GM12875 (cell line): ENCODE results near the gene GPR142.

Source experiments
- H3K4me3 ChIP-seq: one replicate; pipeline ENCODE4 v1.5.1; 2011; ENCODE audit warnings: low read depth, low read length, control low read depth
- TF ChIP-seq, protein P1 (sequence below): IDR thresholded peaks from 2 replicates; pipeline ENCODE4 v1.5.1; 2011; ENCODE audit warnings: low read depth, mild to moderate bottlenecking, control low read depth, inconsistent platforms, low read length, moderate library complexity, borderline replicate concordance; ENCODE audit not compliant: insufficient read depth

The GPR142 gene

DNA sequence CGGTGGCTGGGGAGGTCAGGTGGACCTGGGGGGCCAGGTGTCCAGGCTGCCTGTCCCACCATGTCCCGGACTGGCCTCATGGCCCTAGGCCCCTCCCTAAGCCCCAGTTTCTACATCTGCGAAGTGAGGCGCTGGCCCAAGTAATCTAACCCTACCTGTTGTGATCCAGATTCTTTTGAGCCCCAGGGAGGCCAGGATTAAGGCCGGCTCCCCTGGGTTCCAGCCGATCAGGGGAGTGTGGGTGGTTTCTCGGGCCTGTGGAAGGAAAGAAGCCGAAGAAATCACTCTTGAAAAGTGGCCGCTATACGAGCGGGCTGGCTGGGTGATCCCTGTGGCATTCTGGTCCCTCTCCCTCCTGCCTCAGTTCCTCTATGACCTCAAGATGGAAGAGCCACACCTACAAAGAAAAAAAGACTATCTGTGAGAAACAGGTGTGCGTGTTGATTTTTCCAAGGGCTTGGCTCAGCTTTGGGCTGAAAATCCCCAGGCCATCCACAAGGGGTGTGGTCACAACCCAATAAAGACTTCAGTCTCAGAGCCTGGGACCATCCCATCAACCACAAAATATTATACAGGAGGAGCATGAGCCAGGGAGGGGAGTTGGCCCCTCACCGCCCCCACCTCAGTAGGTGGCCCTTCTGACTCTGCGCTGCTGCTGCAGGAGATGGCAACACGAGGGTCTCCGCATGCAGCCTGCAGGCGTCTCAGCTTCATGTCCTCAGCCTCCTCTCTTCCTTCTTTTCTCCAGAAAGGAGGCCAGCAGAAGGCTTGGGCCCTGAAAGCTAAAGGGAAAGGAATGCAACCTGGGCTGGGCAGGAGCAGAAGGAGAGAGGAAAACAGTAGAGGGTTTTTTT, 20.3 kb downstream of the GPR142 start:
- TF ChIP-seq, protein P1, sequence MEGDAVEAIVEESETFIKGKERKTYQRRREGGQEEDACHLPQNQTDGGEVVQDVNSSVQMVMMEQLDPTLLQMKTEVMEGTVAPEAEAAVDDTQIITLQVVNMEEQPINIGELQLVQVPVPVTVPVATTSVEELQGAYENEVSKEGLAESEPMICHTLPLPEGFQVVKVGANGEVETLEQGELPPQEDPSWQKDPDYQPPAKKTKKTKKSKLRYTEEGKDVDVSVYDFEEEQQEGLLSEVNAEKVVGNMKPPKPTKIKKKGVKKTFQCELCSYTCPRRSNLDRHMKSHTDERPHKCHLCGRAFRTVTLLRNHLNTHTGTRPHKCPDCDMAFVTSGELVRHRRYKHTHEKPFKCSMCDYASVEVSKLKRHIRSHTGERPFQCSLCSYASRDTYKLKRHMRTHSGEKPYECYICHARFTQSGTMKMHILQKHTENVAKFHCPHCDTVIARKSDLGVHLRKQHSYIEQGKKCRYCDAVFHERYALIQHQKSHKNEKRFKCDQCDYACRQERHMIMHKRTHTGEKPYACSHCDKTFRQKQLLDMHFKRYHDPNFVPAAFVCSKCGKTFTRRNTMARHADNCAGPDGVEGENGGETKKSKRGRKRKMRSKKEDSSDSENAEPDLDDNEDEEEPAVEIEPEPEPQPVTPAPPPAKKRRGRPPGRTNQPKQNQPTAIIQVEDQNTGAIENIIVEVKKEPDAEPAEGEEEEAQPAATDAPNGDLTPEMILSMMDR = no peak
- H3K4me3 ChIP-seq = no peak overlapping the region

DNA sequence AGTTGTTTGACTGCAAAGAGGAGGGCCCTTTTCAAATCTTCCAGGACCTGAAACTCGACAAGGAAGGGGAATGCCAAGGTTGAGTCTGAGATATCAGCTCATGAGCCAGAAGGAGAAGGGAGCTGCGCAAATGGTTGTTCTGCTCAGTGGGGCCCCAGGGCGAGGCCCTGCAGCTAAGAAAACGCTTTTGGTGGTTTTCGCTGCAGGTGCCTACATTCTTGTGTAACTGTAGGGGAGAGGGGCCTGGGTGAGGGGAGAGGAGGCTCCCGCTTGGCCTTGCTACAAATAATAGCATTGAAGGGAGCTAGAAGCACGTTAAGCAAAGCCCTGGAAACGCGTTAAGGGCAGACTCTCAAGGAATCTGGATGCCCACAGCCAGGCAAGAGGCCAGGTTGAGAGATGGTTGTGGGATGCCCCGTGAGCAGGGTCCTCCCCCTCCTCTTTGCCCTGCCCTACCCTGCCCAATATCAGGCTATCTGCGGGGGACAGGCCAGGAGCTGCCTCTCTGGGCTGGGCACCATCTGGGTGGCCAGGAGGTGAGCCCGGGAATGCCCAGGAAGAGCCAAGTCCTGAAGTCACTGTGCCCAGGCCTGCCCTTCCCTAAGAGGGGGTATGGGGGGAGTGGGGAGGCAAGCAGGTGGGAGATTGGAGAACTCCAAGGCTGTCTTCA, 21.9 kb downstream of the GPR142 start:
- TF ChIP-seq, protein P1 = no peak
- no peak overlapping the region for H3K4me3 ChIP-seq

DNA sequence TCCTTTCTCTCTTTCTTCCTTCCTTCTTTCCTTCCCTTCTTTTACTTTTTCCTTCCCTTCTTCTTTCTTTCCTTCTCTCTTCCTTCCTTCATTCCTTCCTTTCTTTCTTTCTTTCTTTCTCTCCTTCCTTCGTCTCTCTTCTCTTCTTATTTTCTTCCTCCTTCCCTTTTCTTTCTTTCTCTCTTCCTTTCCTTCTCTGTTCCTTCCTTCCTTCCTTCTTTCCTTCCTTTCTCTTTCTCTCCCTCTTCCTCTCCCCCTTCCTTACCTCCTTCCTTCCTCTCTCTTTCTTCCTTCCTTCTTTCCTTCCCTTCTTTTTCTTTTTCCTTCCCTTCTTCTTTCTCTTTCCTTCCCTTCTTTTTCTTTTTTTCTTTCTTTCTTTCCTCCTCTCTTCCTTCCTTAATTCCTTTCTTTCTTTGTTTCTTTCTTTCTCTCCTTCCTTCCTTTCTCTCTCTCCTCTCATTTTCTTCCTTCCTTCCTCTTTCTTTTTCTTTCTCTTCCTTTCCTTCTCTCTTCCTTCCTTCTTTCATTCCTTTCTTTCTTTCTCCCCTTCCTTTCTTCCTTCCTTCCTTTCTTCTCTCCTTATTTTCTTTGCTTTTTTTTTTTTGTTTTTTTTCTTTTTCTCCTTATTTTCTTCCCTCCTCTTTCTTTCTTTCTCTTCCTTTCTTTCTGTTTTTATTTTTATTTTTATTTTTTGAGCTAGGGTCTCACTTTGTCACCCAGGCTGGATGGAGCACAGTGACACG, 22.8 kb downstream of the GPR142 start:
- no peak overlapping the region for H3K4me3 ChIP-seq
- TF ChIP-seq, protein P1 = no peak

DNA sequence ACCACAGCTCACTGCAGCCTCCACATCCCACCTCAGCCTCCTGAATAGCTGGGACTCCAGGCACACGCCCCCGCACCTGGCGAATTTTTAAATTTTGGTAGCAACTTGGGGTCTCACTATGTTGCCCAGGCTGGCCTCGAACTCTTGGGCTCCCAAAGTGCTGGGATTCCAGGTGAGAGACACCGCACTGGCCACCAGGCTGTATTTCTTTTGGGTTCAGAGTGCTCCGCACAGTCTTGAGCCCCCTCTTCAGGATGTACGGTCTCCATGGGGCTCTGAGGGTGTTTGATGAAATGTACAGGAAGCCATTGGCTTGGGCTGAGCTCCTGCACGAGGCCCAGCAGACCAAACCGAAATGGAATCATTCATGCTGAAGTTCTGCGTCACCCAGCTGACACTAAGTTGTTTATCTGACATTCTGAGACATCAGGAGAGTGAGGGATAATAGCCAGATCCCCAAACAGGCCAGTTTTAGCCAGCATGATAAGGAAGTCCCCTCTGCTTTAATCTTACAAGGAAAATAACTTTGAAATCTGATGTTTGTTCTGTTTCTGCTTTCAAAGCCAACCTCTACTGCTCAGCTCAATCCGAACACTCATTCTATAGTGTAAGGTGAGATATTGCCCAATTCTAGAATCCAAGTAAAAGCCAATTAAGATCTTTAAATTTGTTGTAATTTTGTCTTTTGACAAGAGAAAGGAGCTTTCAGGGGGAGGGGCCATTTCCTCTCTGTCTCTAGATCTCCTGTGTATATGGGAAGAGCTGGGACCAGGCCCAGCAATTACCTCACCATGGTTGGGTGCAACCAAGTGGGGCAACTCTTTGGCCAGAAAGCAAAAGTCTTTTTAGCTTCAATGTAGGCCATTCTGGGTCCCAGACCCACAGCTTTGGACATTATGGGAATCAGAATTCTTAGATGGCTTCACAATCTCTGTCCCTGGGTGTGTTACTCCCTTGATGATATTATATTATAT, 23.7 kb downstream of the GPR142 start:
- H3K4me3 ChIP-seq = no peak overlapping the region
- TF ChIP-seq, protein P1 = no peak

DNA sequence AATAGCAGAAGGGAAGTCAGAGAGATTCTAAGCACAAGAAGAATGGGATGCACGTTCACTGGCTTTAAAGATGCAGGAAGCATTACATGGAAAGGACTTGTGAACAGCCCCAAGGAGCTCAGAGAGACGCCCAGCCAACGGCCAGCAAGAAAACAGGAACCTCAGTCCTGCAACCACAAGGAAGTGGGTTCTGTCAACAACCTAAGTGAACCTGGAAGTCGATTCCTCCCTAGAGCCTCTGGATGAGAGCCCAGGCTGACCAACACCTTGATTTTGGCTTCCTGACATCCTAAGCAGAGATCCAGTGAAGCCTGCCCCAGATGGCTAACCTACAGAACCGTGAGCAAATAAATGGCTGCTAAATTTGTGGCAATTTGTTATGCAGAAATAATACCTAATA, 24.5 kb downstream of the GPR142 start:
- no peak overlapping the region for H3K4me3 ChIP-seq
- TF ChIP-seq, protein P1 = no peak

DNA sequence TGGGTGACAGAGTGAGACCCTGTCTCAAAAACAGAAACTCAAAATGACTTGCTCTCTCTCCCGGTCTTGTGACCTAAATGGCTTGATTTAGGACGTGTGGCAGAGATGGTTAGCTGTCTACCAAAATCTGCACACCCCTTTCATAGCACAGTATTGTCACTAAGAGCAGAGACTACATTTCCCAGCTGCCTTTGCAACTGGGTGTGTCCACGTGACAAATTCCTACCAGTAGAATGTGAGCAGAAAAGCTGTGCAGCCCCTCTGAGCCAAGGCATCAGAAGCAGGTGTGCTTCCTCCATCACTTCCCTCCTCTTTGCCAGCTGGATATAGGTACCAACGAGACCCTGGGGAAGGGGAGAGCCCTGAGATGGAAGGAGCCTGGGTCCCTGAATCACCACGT, 25.5 kb downstream of the GPR142 start:
- TF ChIP-seq, protein P1 = no peak
- H3K4me3 ChIP-seq = no peak overlapping the region
